ENCODE data around the gene MPPED2. TPM values are rescaled to one million over a fixed set of nuclear protein-coding genes. Genes with fewer than 3 reads are reported as not detected.
A peak's percentile ranks its signal among the peaks of the same experiment; 100 is the strongest.

MPPED2 gene
- total and polyA plus RNA-seq, 2 of the 13 experiments (the other 11 are each of a cell fraction or from before 2014, with no cell fraction given): not detected

DNA sequence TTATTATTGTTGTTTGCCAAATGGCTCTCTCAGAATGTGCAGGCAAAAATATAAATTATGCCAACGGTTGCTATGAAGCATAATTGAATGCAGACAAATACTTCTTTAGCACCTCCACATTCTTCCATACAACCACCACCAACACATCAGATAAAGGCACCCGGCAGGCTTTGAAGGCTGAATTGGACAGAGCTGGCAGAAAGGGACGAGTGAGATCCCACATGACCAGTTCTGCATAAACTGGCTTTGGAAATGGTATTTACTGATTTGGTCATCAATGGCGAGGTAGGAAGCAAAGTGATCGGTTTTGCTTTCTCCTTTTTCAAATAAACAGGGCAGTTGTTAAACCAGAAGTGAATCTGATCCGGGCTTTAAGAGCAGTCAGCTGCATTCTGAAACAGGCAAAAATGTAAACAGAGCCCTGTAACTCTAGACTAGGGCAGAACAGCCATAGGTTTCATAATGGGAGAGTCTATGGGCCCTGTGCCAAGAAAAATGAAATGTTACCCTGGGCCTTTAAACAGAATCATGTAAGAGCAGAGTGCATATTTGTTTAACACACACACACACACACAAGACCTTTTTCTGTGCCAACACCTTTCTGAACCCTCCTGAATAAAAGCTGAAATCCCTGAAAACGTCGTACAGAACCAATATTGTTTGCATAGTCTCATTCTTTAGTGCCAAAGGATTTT is 97.7 kb downstream of the MPPED2 start (continued):
- TF ChIP-seq, protein P1, sequence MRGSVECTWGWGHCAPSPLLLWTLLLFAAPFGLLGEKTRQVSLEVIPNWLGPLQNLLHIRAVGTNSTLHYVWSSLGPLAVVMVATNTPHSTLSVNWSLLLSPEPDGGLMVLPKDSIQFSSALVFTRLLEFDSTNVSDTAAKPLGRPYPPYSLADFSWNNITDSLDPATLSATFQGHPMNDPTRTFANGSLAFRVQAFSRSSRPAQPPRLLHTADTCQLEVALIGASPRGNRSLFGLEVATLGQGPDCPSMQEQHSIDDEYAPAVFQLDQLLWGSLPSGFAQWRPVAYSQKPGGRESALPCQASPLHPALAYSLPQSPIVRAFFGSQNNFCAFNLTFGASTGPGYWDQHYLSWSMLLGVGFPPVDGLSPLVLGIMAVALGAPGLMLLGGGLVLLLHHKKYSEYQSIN (CRISPR knock-in tag; IDR thresholded peaks at IDR 0.05; ENCODE audit: borderline replicate concordance): no peak
- TF ChIP-seq, protein P2, sequence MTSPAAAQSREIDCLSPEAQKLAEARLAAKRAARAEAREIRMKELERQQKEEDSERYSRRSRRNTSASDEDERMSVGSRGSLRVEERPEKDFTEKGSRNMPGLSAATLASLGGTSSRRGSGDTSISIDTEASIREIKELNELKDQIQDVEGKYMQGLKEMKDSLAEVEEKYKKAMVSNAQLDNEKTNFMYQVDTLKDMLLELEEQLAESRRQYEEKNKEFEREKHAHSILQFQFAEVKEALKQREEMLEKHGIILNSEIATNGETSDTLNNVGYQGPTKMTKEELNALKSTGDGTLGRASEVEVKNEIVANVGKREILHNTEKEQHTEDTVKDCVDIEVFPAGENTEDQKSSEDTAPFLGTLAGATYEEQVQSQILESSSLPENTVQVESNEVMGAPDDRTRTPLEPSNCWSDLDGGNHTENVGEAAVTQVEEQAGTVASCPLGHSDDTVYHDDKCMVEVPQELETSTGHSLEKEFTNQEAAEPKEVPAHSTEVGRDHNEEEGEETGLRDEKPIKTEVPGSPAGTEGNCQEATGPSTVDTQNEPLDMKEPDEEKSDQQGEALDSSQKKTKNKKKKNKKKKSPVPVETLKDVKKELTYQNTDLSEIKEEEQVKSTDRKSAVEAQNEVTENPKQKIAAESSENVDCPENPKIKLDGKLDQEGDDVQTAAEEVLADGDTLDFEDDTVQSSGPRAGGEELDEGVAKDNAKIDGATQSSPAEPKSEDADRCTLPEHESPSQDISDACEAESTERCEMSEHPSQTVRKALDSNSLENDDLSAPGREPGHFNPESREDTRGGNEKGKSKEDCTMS (CRISPR knock-in tag; conservative IDR thresholded peaks at IDR 0.05): no peak
- no peak for TF ChIP-seq BORCS8-MEF2B (CRISPR knock-in tag; IDR thresholded peaks at IDR 0.05)
- TF ChIP-seq SNAPC5 (CRISPR knock-in tag; IDR thresholded peaks at IDR 0.05; ENCODE audit: borderline replicate concordance): no peak
- no peak for TF ChIP-seq RNF2 (conservative IDR thresholded peaks at IDR 0.05; ENCODE audit: low read depth)
- TF ChIP-seq HMG20B (CRISPR knock-in tag; conservative IDR thresholded peaks at IDR 0.05): no peak
- TF ChIP-seq MLLT10 (CRISPR knock-in tag; IDR thresholded peaks at IDR 0.05): no peak
- no peak for TF ChIP-seq MEIS2 (CRISPR knock-in tag; IDR thresholded peaks at IDR 0.05)
- no peak for TF ChIP-seq KLF9 (CRISPR knock-in tag; IDR thresholded peaks at IDR 0.05; ENCODE audit: low read depth)
- no peak for TF ChIP-seq HDAC6 (IDR thresholded peaks at IDR 0.05; ENCODE audit: low read depth, low read length)
- TF ChIP-seq ZNF75D (CRISPR knock-in tag; IDR thresholded peaks at IDR 0.05; ENCODE audit: borderline replicate concordance): no peak
- TF ChIP-seq ZNF737 (CRISPR knock-in tag; IDR thresholded peaks at IDR 0.05; ENCODE audit: borderline replicate concordance): no peak
- TF ChIP-seq SIX1 (CRISPR knock-in tag; IDR thresholded peaks at IDR 0.05; ENCODE audit: borderline replicate concordance): peak; percentile 95
- peak; percentile 78 for TF ChIP-seq PHF21A (CRISPR knock-in tag; IDR thresholded peaks at IDR 0.05)
- TF ChIP-seq, protein P3, sequence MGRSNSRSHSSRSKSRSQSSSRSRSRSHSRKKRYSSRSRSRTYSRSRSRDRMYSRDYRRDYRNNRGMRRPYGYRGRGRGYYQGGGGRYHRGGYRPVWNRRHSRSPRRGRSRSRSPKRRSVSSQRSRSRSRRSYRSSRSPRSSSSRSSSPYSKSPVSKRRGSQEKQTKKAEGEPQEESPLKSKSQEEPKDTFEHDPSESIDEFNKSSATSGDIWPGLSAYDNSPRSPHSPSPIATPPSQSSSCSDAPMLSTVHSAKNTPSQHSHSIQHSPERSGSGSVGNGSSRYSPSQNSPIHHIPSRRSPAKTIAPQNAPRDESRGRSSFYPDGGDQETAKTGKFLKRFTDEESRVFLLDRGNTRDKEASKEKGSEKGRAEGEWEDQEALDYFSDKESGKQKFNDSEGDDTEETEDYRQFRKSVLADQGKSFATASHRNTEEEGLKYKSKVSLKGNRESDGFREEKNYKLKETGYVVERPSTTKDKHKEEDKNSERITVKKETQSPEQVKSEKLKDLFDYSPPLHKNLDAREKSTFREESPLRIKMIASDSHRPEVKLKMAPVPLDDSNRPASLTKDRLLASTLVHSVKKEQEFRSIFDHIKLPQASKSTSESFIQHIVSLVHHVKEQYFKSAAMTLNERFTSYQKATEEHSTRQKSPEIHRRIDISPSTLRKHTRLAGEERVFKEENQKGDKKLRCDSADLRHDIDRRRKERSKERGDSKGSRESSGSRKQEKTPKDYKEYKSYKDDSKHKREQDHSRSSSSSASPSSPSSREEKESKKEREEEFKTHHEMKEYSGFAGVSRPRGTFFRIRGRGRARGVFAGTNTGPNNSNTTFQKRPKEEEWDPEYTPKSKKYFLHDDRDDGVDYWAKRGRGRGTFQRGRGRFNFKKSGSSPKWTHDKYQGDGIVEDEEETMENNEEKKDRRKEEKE (IDR thresholded peaks at IDR 0.05): no peak
- peak; percentile 63 for TF ChIP-seq GFI1 (CRISPR knock-in tag; IDR thresholded peaks at IDR 0.05; ENCODE audit: borderline replicate concordance)
- TF ChIP-seq, protein P4, sequence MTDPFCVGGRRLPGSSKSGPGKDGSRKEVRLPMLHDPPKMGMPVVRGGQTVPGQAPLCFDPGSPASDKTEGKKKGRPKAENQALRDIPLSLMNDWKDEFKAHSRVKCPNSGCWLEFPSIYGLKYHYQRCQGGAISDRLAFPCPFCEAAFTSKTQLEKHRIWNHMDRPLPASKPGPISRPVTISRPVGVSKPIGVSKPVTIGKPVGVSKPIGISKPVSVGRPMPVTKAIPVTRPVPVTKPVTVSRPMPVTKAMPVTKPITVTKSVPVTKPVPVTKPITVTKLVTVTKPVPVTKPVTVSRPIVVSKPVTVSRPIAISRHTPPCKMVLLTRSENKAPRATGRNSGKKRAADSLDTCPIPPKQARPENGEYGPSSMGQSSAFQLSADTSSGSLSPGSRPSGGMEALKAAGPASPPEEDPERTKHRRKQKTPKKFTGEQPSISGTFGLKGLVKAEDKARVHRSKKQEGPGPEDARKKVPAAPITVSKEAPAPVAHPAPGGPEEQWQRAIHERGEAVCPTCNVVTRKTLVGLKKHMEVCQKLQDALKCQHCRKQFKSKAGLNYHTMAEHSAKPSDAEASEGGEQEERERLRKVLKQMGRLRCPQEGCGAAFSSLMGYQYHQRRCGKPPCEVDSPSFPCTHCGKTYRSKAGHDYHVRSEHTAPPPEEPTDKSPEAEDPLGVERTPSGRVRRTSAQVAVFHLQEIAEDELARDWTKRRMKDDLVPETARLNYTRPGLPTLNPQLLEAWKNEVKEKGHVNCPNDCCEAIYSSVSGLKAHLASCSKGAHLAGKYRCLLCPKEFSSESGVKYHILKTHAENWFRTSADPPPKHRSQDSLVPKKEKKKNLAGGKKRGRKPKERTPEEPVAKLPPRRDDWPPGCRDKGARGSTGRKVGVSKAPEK (CRISPR knock-in tag; IDR thresholded peaks at IDR 0.05; ENCODE audit: borderline replicate concordance): no peak
- no peak for TF ChIP-seq ZNF562 (CRISPR knock-in tag; IDR thresholded peaks at IDR 0.05; ENCODE audit: borderline replicate concordance)
- no peak for TF ChIP-seq PCBP2 (optimal IDR thresholded peaks at IDR 0.05; ENCODE audit: low read depth, low read length, poor library complexity, severe bottlenecking)
- TF ChIP-seq ZNF550 (CRISPR knock-in tag; IDR thresholded peaks at IDR 0.05; ENCODE audit: borderline replicate concordance): no peak
